Fibroblast of lung (primary cell): Measurements from ENCODE around the gene TMCC2. TPM values are rescaled to one million over a fixed set of nuclear protein-coding genes. Genes with fewer than 3 reads are reported as not detected.
"Not testable (repeated sequence)": the region's sequence is repeated elsewhere in the genome, so short reads cannot be mapped to it uniquely, and the experiment has no call there.

Experiments
- DNase-seq, 2 donors: peaks; one replicate each; pipeline versions ENCODE4 v3.0.0 to v3.0.0-alpha.2; 2010; ENCODE audit warnings: low read depth in 2 of 2
- H2AFZ ChIP-seq: 2 replicates; pipeline ENCODE4 v1.5.1; 2012; ENCODE audit warnings: low read length, control low read depth, inconsistent platforms
- H3K27ac ChIP-seq: 2 replicates; pipeline ENCODE4 v1.5.1; 2011; ENCODE audit warnings: low read length, control low read depth; ENCODE audit not compliant: insufficient read depth
- H3K27me3 ChIP-seq: 2 replicates; pipeline ENCODE4 v1.5.1; 2011; ENCODE audit warnings: mild to moderate bottlenecking, low read length; ENCODE audit not compliant: control insufficient read depth, insufficient read depth
- H3K36me3 ChIP-seq: 2 replicates; pipeline ENCODE4 v1.5.1; 2011; ENCODE audit warnings: low read length; ENCODE audit not compliant: control insufficient read depth, insufficient read depth
- H3K4me1 ChIP-seq: 2 replicates; pipeline ENCODE4 v1.5.1; 2011; ENCODE audit warnings: low read length; ENCODE audit not compliant: control insufficient read depth, insufficient read depth; ENCODE audit errors: extremely low read depth
- H3K4me2 ChIP-seq: 2 replicates; pipeline ENCODE4 v1.5.1; 2011; ENCODE audit warnings: low read length, control low read depth; ENCODE audit not compliant: insufficient read depth; ENCODE audit errors: extremely low read depth
- H3K4me3 ChIP-seq, 4 experiments: fragments of 200-600 bp in 1 of 4; sonication (generic) in 1 of 4; replicated peaks in 1 of 4; 2 replicates each; pipeline ENCODE4 v1.5.1; 2011 to 2016; ENCODE audit warnings: low read length in 4 of 4, low read depth in 3 of 4, mild to moderate bottlenecking in 3 of 4, control low read depth in 2 of 4, inconsistent platforms in 1 of 4, mixed read lengths in 1 of 4; ENCODE audit not compliant: insufficient read depth in 1 of 4; ENCODE audit errors: control extremely low read depth in 1 of 4
- H3K79me2 ChIP-seq: 2 replicates; pipeline ENCODE4 v1.5.1; 2012; ENCODE audit warnings: mild to moderate bottlenecking, low read length, inconsistent platforms; ENCODE audit not compliant: control insufficient read depth, insufficient read depth
- H3K9ac ChIP-seq: 2 replicates; pipeline ENCODE4 v1.5.1; 2011; ENCODE audit warnings: mild to moderate bottlenecking, low read length, control low read depth; ENCODE audit not compliant: insufficient read depth
- H3K9me3 ChIP-seq: 2 replicates; pipeline ENCODE4 v1.5.1; 2012; ENCODE audit warnings: low read depth, low read length; ENCODE audit not compliant: control insufficient read depth, insufficient read depth
- H4K20me1 ChIP-seq: 2 replicates; pipeline ENCODE4 v1.5.1; 2011; ENCODE audit warnings: low read length; ENCODE audit not compliant: control insufficient read depth, insufficient read depth; ENCODE audit errors: extremely low read depth
- EZH2 ChIP-seq: IDR thresholded peaks from 2 replicates; pipeline ENCODE4 v1.5.1; 2012; ENCODE audit warnings: low read length, control low read depth, mild to moderate bottlenecking; ENCODE audit errors: missing control alignments
- polyA plus RNA-seq, 2 donors: library from polyadenylated mRNA; depleted of rRNA in 1 of 2; stranded (reverse) in 1 of 2; unstranded in 1 of 2; fragments of >200 nt; gene quantifications; 2 replicates each; pipeline ENCODE4 v1.2.1, GENCODE V29; 2011 to 2012; ENCODE audit warnings: missing spikeins in 1 of 2
- total RNA-seq: library from RNA; depleted of rRNA; stranded (reverse); fragments of >200 nt; gene quantifications from 2 replicates; pipeline ENCODE4 v1.2.1, GENCODE V29; 2014
- TF ChIP-seq, protein P1 (sequence below), 2 donors: IDR thresholded peaks in 1 of 2; conservative IDR thresholded peaks in 1 of 2; 1 replicate in 1 of 2; 2 replicates in 1 of 2; pipeline ENCODE4 v1.5.1; 2011 to 2012; ENCODE audit warnings: low read length in 2 of 2, control low read depth in 1 of 2, inconsistent platforms in 1 of 2, low read depth in 1 of 2, mild to moderate bottlenecking in 1 of 2

Gene TMCC2
- total and polyA plus RNA-seq, 2 donors (not counting 1 experiment from before 2014, with no cell fraction given) = 2.3 to 6.9 TPM

DNA sequence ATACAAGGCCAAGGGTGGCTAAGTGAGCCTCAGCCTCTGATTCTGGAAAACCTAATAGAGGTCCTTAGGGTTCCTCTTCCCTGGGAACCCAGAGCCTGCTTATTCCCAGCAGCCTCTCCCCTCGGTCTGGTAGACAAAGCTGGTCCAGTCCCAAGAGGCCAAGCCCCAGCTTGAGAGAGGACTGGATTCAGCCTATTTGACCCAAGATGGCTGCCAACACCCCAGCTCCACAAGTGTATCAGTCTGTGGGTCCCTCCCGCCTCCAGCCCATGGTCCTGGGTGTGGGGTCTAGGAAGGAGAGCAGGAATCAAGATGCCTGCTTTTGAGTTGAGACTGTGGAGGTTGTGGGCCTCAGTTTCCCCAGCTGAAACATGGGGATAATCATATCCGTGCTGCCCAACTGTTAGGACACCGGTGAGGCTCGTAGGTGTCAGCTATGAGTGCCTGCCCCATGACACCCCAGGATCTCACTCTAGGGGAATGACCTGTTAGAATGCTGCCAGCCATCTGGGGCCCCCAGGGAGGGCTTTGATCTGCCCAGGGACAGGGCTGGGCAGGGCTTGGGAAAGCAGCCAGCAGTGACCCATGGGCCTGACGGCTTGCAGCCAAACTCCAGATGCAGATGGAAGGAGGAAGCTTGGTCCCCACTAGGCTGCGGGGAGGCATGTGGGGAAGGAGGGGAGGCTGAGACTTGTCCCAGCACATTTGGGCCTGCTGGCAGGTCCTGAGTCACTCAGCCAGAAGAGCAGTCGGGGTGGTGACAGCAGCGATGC, 48.4 kb downstream of the TMCC2 start:
- no peak for DNase-seq
- Histone ChIP-seq H3K27ac (no peak overlapping the region), H3K27me3 (no peaks in the 10 kb centered on the region), H3K9me3 (no peaks in the 10 kb centered on the region), H3K4me1 (no peaks in the 10 kb centered on the region), H3K79me2 (no peaks in the 10 kb centered on the region), H4K20me1 (no peaks in the 10 kb centered on the region), H3K9ac (no peak overlapping the region), H2AFZ (no peak overlapping the region), H3K4me3 (no peak overlapping the region), H3K36me3 (peaks cover 1% of the 10 kb centered on the region), H3K4me2 (no peak overlapping the region)
- TF ChIP-seq EZH2 = no peak
- TF ChIP-seq, protein P1, sequence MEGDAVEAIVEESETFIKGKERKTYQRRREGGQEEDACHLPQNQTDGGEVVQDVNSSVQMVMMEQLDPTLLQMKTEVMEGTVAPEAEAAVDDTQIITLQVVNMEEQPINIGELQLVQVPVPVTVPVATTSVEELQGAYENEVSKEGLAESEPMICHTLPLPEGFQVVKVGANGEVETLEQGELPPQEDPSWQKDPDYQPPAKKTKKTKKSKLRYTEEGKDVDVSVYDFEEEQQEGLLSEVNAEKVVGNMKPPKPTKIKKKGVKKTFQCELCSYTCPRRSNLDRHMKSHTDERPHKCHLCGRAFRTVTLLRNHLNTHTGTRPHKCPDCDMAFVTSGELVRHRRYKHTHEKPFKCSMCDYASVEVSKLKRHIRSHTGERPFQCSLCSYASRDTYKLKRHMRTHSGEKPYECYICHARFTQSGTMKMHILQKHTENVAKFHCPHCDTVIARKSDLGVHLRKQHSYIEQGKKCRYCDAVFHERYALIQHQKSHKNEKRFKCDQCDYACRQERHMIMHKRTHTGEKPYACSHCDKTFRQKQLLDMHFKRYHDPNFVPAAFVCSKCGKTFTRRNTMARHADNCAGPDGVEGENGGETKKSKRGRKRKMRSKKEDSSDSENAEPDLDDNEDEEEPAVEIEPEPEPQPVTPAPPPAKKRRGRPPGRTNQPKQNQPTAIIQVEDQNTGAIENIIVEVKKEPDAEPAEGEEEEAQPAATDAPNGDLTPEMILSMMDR (conservative IDR thresholded peaks at IDR 0.05 in 1 of 2, IDR thresholded peaks at IDR 0.05 in 1 of 2; ENCODE audit: low read depth in 1 of 2, low read length in 2 of 2) = no peak

DNA sequence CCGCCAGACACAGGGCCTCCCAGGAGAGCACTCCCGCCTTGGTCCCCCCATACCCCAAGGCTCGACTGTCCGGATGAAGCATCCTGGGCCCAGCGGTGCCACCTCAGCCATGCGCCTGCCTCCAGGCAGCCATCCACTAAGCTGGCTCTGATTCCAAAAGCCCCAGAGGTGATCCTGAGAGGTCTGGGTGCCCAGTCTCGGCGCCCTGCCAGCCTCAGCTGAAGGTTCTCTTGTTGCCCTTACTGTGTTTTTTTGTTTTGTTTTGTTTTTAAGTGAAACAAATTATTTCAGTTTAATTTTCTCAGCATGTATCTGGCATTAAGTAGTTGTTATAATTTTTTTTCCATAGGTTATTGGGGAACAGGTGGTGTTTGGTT, 48.9 kb downstream of the TMCC2 start:
- Histone ChIP-seq H3K9ac (no peak overlapping the region), H3K4me2 (no peak overlapping the region), H3K4me3 (no peak overlapping the region), H3K27ac (no peak overlapping the region), H3K4me1 (no peaks in the 10 kb centered on the region), H3K79me2 (no peaks in the 10 kb centered on the region), H3K36me3 (no peaks in the 10 kb centered on the region), H2AFZ (no peak overlapping the region), H4K20me1 (no peaks in the 10 kb centered on the region), H3K27me3 (no peaks in the 10 kb centered on the region), H3K9me3 (no peaks in the 10 kb centered on the region)
- DNase-seq = no peak
- no peak for TF ChIP-seq EZH2
- TF ChIP-seq, protein P1 (conservative IDR thresholded peaks at IDR 0.05 in 1 of 2, IDR thresholded peaks at IDR 0.05 in 1 of 2; ENCODE audit: low read depth in 1 of 2, low read length in 2 of 2) = no peak

DNA sequence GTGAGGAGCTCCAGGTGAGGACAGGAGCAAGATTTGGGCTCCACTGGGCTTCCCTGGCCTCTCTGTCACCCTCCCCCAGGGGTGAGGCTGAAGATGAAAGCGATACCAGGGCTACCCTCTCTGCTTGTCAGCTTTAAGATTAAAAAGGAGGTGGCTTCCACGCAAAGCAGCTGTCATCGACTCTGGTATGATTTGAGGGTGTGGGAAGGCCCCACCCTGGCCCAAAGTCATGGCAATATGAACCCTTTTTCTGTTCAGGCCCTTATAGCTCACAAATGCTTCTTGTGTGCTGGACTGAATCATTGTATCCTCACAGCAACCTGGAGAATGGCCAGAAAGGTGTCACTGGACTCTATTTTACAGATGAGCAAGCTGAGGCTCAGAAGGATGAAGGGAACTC, 52.2 kb downstream of the TMCC2 start:
- no peaks in the 10 kb centered on the region for H3K9me3 ChIP-seq
- H3K4me3 ChIP-seq = no peak overlapping the region
- H3K27me3 ChIP-seq = no peaks in the 10 kb centered on the region
- TF ChIP-seq, protein P1 (conservative IDR thresholded peaks at IDR 0.05 in 1 of 2, IDR thresholded peaks at IDR 0.05 in 1 of 2; ENCODE audit: low read depth in 1 of 2, low read length in 2 of 2) = no peak
- TF ChIP-seq EZH2 = no peak
- H4K20me1 ChIP-seq = no peaks in the 10 kb centered on the region
- no peak overlapping the region for H2AFZ ChIP-seq
- H3K4me1 ChIP-seq = peaks cover 10% of the 10 kb centered on the region
- H3K79me2 ChIP-seq = no peaks in the 10 kb centered on the region
- H3K4me2 ChIP-seq = no peak overlapping the region
- no peak overlapping the region for H3K27ac ChIP-seq
- H3K9ac ChIP-seq = no peak overlapping the region
- H3K36me3 ChIP-seq = no peaks in the 10 kb centered on the region
- DNase-seq = no peak

DNA sequence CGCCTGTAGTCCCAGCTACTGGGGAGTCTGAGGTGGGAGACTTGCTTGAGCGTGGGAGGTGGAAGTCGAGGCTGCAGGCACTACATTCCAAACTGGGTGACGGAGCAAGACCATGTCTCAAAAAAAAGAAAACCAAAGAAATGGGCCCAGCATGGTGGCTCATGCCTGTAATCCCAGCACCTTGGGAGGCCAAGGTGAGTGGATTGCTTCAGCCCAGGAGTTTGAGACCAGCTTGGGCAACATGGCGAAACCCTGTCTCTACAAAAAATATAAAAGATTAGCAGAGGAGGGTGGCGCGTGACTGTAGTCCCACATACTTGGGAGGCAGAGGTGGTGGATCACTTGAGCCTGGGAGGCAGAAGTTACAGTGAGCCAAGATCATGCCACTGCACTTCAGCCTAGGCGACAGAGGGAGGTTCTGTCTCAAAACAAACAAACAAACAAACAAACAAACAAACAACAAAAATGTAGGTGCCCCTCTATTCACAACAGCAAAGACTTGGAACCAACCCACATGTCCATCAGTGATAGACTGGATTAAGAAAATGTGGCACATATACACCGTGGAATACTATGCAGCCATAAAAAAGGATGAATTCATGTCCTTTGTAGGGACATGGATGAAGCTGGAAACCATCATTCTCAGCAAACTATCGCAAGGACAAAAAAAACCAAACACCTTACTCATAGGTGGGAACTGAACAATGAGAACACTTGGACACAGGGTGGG, 53.1 kb downstream of the TMCC2 start:
- H4K20me1 ChIP-seq, H3K4me3 ChIP-seq, H2AFZ ChIP-seq, H3K9me3 ChIP-seq, H3K27me3 ChIP-seq, H3K4me2 ChIP-seq, H3K36me3 ChIP-seq, H3K27ac ChIP-seq, H3K9ac ChIP-seq, DNase-seq, H3K79me2 ChIP-seq: not testable (repeated sequence)
- peaks cover 15% of the 10 kb centered on the region for H3K4me1 ChIP-seq
